Sigmoid colon (tissue), 7 donors: ENCODE results near the gene DGKQ. TPM values are rescaled to one million over a fixed set of nuclear protein-coding genes. Genes with fewer than 3 reads are reported as not detected.

Experiments used
- DNase-seq: peaks from one replicate; pipeline ENCODE4 v3.0.0-alpha.2; 2019
- H3K27ac ChIP-seq, 4 donors: fragments of 200-600 bp; sonication (generic); one replicate each; pipeline ENCODE4 v1.5.1; 2016 to 2019; ENCODE audit warnings: mild to moderate bottlenecking in 1 of 4
- H3K27me3 ChIP-seq, 3 donors: fragments of 200-600 bp; sonication (generic); one replicate each; pipeline ENCODE4 v1.5.1; 2019; ENCODE audit warnings: mild to moderate bottlenecking in 1 of 3
- H3K36me3 ChIP-seq, 4 donors: fragments of 200-600 bp; sonication (generic); one replicate each; pipeline ENCODE4 v1.5.1; 2016 to 2019
- H3K4me1 ChIP-seq, 4 donors: fragments of 200-600 bp; sonication (generic); one replicate each; pipeline ENCODE4 v1.5.1; 2017 to 2019
- H3K4me3 ChIP-seq, 4 donors: fragments of 200-600 bp; sonication (generic); one replicate each; pipeline ENCODE4 v1.5.1; 2017 to 2019; ENCODE audit warnings: mild to moderate bottlenecking in 2 of 4, moderate library complexity in 1 of 4
- H3K9me3 ChIP-seq, 4 donors: fragments of 200-600 bp in 3 of 4; sonication (generic) in 3 of 4; one replicate each; pipeline versions ENCODE4 v1.5.1 to v1.6.1; 2013 to 2019
- CTCF ChIP-seq, 4 experiments: fragments of 450-650 bp in 3 of 4; fragments of 200-600 bp in 1 of 4; IDR thresholded peaks; one replicate each; pipeline ENCODE4 v1.5.1; 2016 to 2019; ENCODE audit warnings: antibody characterized with exemption in 4 of 4, mild to moderate bottlenecking in 3 of 4, moderate library complexity in 2 of 4
- EP300 ChIP-seq, 4 donors: sonication (generic); formaldehyde crosslinking; IDR thresholded peaks; one replicate each; pipeline ENCODE4 v1.6.1; 2017; ENCODE audit warnings: antibody characterized with exemption in 4 of 4
- POLR2A ChIP-seq, 2 donors: fragments of 450-650 bp; IDR thresholded peaks; one replicate each; pipeline ENCODE4 v1.6.1; 2016; ENCODE audit warnings: antibody characterized with exemption in 2 of 2, mild to moderate bottlenecking in 2 of 2, moderate library complexity in 2 of 2
- POLR2AphosphoS5 ChIP-seq, 4 donors: sonication (generic); formaldehyde crosslinking; IDR thresholded peaks; one replicate each; pipeline ENCODE4 v1.6.1; 2017; ENCODE audit warnings: antibody characterized with exemption in 4 of 4
- WGBS, 2 donors: extraction: QIAGEN DNeasy Blood & Tissue Kit; methylation state at CpG; one replicate each; pipeline ENCODE4 v1.1.7; 2013; 5-methylcytosine and 5-hydroxymethylcytosine counted together
- intact Hi-C: fragments of 100-400 bp; cut with DNase I; formaldehyde crosslinking; loops from one replicate; pipeline ENCODE4 v1.15.1; 2023
- polyA plus RNA-seq, 3 donors: library from polyadenylated mRNA; stranded (reverse); fragments of 200-250 nt; gene quantifications; one replicate each; pipeline ENCODE4 v1.2.3, GENCODE V29; 2013
- total RNA-seq, 4 donors: library from RNA; depleted of rRNA; stranded (reverse); fragments of >200 nt; gene quantifications; one replicate each; pipeline ENCODE4 v1.1.0, GENCODE V29; 2016
- donor health status: healthy with polysubstance abuse.
- donor health status: Bipolar disorder and iron deficiency.
- donor health status: healthy.

The DGKQ gene
- total and polyA plus RNA-seq, 7 donors, result 3.5 to 26.2 (median 8.9) TPM

GRCh38 chr4:987624-988513 is 14.5 kb upstream of the DGKQ start:
- peak overlapping the region; percentile 38 to 77 (median 74) for H3K4me3 ChIP-seq
- peaks cover 0 to 13% (median 0%) of the 10 kb centered on the region in 4 donors for H3K36me3 ChIP-seq
- H3K27ac ChIP-seq, result peak overlapping the region in 3 of 4 donors; percentile 63 to 72 (median 66)
- intact Hi-C loops, result loop anchor here (5.0 kb wide), 1 partner anchor 246 kb away; no protein-coding TSS in a partner anchor
- WGBS, 2 donors, result 53 to 78% methylated on average over 37 of the region's 37 CpGs
- no peak for TF ChIP-seq CTCF (IDR thresholded peaks at IDR 0.05)
- TF ChIP-seq POLR2A (IDR thresholded peaks at IDR 0.05), result no peak
- no peak for TF ChIP-seq EP300 (IDR thresholded peaks at IDR 0.05)
- no peak for TF ChIP-seq POLR2AphosphoS5 (IDR thresholded peaks at IDR 0.05)
- no peaks in the 10 kb centered on the region for H3K27me3 ChIP-seq
- H3K4me1 ChIP-seq, result peaks cover 0 to 28% (median 25%) of the 10 kb centered on the region in 4 donors
- no peak for DNase-seq
- H3K9me3 ChIP-seq, result no peaks in the 10 kb centered on the region

- DNase-seq, result peak; percentile 86
- TF ChIP-seq CTCF (IDR thresholded peaks at IDR 0.05) (peak in 1 of 4 experiments; percentile 34), POLR2A (IDR thresholded peaks at IDR 0.05) (no peak), POLR2AphosphoS5 (IDR thresholded peaks at IDR 0.05) (peak in 1 of 4 donors; percentile 4)
- Histone ChIP-seq H3K9me3 (no peaks in the 10 kb centered on the region), H3K27ac (peak within 1 kb of the TSS; percentile 61 to 72 (median 64)), H3K36me3 (peaks cover 0 to 13% (median 0%) of the 10 kb centered on the region in 4 donors), H3K4me3 (peak within 1 kb of the TSS; percentile 38 to 77 (median 74)), H3K27me3 (no peaks in the 10 kb centered on the region), H3K4me1 (peaks cover 0 to 28% (median 25%) of the 10 kb centered on the region in 4 donors)
- WGBS, 2 donors, result 1% methylated on average over 69 of the region's 69 CpGs
- intact Hi-C loops, result loop anchor here (5.0 kb wide), 1 partner anchor 245 kb away; no protein-coding TSS in a partner anchor
Observed at GRCh38 chr4:986879-987623, 13.7 kb upstream of the DGKQ start, which contains the start of gene IDUA. TSS of gene IDUA (plus strand) at chr4:987044. CDS start at chr4:987085, 41 bp downstream.

GRCh38 chr4:986428-986878 is 13.1 kb upstream of the DGKQ start:
- H3K27me3 ChIP-seq, result no peaks in the 10 kb centered on the region
- no peak for DNase-seq
- no peaks in the 10 kb centered on the region for H3K9me3 ChIP-seq
- WGBS, 2 donors, result 2 to 4% methylated on average over 14 of the region's 14 CpGs
- peaks cover 0 to 28% (median 25%) of the 10 kb centered on the region in 4 donors for H3K4me1 ChIP-seq
- intact Hi-C loops, result loop anchor here (5.0 kb wide), 1 partner anchor 244 kb away; no protein-coding TSS in a partner anchor
- peaks cover 0 to 13% (median 0%) of the 10 kb centered on the region in 4 donors for H3K36me3 ChIP-seq
- peak overlapping the region; percentile 61 to 72 (median 64) for H3K27ac ChIP-seq
- TF ChIP-seq POLR2A (IDR thresholded peaks at IDR 0.05) (peak in 1 of 2 donors; percentile 22), EP300 (IDR thresholded peaks at IDR 0.05) (no peak), POLR2AphosphoS5 (IDR thresholded peaks at IDR 0.05) (peak in 1 of 4 donors; percentile 57), CTCF (IDR thresholded peaks at IDR 0.05) (no peak)
- H3K4me3 ChIP-seq, result peak overlapping the region; percentile 38 to 77 (median 74)

GRCh38 chr4:985123-985830 is 11.9 kb upstream of the DGKQ start:
- Histone ChIP-seq H3K27ac (no peak overlapping the region), H3K9me3 (no peaks in the 10 kb centered on the region), H3K27me3 (no peaks in the 10 kb centered on the region), H3K36me3 (peaks cover 0 to 9% (median 0%) of the 10 kb centered on the region in 4 donors), H3K4me1 (peaks cover 0 to 28% (median 25%) of the 10 kb centered on the region in 4 donors), H3K4me3 (peak overlapping the region in 2 of 4 donors; percentile 4 to 17)
- TF ChIP-seq CTCF (IDR thresholded peaks at IDR 0.05) (no peak), POLR2A (IDR thresholded peaks at IDR 0.05) (peak in 1 of 2 donors; percentile 12)
- intact Hi-C loops, result loop anchor here (5.0 kb wide), 1 partner anchor 243 kb away; no protein-coding TSS in a partner anchor
- no peak for DNase-seq
- 25 to 39% methylated on average over 23 of the region's 23 CpGs for WGBS, 2 donors
